Cardiac septum (tissue), 1 donor: ENCODE results near the gene GMEB1. TPM values are rescaled to one million over a fixed set of nuclear protein-coding genes. Genes with fewer than 3 reads are reported as not detected.
"Not testable (repeated sequence)": the region's sequence is repeated elsewhere in the genome, so short reads cannot be mapped to it uniquely, and the experiment has no call there.

ENCODE experiments used
- DNase-seq: peaks from one replicate; pipeline ENCODE4 v3.0.0-alpha.2; 2020; ENCODE audit warnings: low spot score
- intact Hi-C: fragments of 100-400 bp; cut with DNase I; formaldehyde crosslinking; loops from one replicate; pipeline ENCODE4 v1.14.0; 2022
- total RNA-seq: library from RNA; stranded (reverse); fragmentation: NEBNext Ultra II Directional; extraction: Animal tissue kit (Norgen Biotek cat#: 25700); gene quantifications from one replicate; pipeline ENCODE4 v1.2.1, GENCODE V29; 2021
- donor health status: DM: no; HTN: no; CAD: no.

The GMEB1 gene
- total RNA-seq, 1 donor from 2014 or later = 8.2 TPM

DNA sequence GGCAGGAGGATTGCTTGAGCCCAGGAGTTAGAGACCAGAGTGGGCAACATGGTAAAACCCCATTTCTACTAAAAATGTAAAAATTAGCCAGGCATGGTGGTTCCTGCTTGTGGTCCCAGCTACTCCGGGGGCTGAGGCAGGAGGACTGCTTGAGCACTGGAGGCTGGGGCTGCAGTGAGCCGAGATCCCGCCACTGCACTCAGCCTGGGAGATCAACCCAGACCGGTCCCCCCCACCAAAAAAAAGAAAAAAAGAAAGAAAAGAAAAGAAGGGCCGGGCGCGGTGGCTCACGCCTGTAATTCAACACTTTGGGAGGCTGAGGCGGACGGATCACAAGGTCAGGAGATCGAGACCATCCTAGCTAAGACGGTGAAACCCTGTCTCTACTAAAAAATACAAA is 1.8 kb upstream of the GMEB1 start:
- intact Hi-C loops = loop anchor here (5.0 kb wide), 1 partner anchor 85 kb away; no protein-coding TSS in a partner anchor
- no peak for DNase-seq

DNA sequence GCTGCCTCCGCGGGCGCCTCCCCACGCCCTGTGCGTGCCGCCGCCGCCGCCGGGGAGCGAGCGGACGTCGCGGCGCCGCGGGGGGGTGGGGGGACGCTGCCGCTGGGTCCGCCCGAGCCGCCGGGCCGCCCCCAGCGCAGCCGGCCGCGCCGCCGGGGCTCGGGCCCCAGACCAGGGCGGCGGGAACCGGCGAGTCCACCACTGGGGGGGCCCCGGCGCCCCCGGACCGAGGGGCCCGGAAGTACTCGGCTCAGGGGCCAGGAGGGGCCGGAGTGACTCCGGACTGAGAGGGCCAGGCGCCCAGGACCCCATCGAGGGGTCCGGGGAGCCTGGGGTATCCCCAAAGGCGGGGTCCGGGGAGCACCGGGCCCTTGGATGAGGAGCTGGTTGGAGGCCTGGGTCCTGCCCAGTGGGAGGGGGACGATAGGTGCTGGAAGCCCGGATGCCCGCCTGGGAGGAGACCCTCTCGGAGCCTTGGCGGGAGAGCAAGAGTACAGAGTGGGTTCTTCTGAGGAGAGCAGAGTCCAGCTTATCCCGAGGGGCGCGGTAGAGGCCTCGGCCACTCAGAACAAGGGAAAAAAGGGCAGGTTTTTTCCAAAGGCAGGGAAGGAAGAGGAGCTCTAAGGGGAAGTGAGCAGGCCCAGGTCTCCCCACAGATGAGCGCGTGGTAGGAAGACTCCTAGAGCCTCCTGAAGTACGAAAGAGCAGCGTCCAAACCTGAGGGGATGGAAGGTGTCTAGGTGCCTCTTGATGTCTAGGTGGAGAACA is 556 bp downstream of the GMEB1 start:
- intact Hi-C loops = loop anchor here (1.0 to 5.0 kb wide), 3 partner anchors 21 to 87 kb away; partner anchors contain the start of genes RNU11 and YTHDF2
- no peak for DNase-seq

DNA sequence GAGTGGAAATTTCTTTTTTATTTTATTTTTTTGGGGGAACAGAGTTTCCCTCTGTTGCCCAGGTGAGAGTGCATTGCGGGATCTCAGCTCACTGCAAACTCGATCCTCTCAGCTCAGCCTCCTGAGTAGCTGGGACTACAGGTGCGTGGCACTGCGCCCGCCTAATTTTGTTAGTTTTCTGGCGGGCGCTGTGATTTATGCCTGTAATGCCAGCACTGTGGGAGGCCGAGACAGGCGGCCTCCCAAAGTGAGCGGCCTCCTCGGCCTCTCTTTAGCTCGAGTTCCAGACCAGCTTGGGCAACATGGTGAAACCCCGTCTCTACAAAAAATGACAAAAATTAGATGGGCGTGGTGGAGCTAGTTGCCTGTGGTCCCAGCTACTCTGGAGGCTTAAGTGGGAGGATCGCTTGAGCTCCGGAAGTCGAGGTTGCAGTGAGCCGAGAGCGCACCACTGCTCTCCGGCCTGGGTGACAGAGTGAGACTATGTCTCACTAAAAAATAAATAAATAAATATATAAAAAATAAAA is 2.7 kb downstream of the GMEB1 start:
- DNase-seq = no peak
- intact Hi-C loops = no loop called here

DNA sequence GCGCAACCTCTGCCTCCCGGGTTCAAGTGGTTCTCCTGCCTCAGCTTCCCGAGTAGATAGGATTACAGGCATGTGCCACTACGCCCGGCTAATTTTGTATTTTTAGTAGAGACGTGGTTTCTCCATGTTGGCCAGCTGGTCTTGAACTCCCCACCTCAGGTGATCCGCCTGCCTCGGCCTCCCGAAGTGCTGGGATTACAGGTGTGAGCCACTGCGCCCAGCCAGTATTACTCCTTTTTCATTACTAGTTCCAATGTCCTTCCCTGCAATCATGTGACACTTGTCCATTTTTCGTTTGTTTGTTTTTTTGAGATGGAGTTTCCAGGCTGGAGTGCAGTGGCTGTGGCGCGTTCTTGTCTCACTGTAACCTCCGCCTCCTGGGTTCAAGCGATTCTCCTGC is 4.4 kb downstream of the GMEB1 start:
- intact Hi-C loops, DNase-seq: not testable (repeated sequence)

DNA sequence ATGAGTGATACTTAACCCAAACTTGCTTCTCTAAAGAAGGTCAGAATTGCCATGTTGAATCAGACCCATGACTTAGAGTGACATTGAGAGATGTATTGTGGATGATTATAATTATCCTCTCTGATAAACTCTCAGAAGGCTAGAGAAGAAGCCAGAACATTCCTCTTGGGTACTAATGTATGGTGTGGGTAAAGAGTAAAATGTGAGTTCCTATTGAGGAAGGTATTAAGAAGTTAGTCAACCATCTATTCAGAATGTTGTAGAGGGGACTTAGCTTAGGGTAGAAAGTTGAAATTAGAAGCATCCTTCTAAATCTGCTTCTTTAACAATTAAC is 7.3 kb downstream of the GMEB1 start:
- intact Hi-C loops = no loop called here
- no peak for DNase-seq

DNA sequence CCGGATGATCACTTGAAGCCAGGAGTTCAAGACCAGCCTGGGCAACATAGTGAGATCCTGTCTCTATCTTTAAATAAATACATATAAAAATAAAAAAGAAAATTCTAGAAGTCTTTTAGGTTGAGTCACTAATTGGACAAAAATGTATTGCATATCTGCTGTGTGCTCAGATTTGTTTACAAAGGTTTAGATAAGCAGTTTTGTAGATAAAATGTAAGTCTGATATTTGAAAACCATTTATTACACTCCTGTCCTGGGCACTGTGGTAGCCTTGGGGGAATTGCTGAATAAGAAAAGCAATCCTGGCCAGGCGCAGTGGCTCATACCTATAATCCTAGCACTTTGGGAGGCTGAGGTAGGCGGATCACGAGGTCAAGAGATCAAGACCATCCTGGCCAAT is 11.6 kb downstream of the GMEB1 start:
- intact Hi-C loops = no loop called here
- DNase-seq = no peak

DNA sequence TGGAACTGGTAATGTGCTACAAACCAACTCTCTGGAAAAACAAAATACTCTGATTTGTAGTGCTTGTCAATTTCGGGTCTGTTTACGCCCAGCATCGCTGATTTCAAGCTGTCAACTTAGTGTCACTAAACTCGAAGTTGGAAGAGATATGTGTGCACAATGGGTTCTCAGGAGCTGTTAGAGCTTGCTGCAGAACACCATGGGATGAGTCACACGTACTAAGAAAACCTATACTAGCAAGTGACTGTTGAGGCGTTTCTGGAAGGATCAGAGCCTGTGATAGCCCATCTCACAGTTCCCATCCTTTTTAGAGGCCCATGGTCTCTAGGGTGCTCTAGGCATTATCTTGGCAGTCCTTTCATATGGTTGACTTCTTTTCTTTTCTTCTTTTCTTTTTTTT is 14.3 kb downstream of the GMEB1 start:
- intact Hi-C loops = no loop called here
- DNase-seq = no peak

DNA sequence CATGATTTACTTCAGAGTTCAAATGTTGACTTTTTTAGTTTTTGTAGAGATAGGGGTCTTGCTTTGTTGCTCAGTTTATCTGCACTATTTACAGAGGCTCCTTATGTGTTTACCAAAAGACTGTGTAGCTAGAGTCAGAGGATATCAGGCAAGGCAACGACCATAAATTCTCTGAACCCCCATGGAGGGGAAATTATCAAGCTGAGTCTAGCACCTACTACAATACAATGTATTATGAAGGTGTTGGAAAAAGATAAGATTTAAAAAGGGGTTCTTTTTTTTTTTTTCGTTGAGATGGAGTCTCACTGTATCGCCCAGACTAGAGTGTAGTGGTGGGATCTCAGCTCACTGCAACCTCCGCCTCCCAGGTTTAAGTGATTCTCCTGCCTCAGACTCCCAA is 16.4 kb downstream of the GMEB1 start:
- DNase-seq = no peak
- intact Hi-C loops = no loop called here

DNA sequence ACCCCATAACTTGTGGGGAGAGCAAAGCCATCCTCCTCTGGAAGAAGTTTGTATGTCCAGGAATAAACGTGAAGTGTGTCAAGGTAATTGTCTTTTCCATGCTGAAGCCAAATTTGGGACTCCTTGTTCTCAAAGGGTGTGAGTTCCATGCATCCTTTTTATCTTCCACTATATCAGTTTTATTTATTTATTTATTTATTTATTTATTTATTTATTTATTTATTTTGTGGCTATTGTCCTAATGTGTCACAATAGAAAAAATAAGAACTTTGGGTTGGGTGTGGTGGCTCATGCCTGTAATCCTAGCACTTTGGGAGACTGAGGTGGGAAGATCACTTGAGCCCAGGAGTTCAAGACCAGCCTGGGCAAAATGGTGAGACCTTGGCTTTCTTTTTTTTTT is 23.0 kb downstream of the GMEB1 start:
- DNase-seq, intact Hi-C loops: not testable (repeated sequence)

DNA sequence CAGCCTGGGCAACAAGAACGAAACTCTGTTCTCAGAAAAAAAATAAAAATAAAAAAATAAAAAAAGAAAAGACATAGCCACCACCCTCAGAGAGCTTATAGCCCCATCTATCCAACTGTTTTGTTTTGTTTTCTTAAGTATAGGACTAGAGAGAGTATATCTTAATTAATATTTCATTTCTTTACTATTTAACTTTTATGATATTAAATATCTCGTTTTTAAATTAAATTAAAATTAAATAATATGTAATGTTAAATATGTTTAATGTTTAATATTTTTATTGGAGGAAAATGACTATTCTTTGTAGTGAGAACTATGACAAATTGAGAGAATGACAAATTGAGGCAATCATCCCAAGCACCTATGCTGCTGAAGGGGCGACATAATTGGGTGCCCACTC is 35.0 kb downstream of the GMEB1 start:
- DNase-seq = no peak
- intact Hi-C loops = no loop called here

DNA sequence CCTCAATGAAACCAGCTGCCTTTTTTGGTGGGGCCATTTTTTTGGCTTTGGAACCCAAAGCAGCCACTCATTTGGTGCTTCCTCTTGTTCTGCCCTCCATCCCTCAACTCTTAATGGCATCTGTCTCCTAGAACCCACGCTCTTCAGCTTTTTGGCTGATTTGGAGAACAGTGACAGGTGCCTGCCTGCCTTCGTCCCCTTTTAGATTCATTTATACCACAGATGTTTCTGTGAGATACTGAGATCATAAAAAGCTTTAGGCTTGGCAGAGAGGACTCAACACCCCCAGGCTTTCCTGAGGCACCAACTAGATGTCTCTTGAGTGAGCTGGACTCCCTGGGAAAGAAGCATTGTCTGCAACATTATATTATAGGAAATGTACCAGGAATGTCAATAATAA is 47.8 kb downstream of the GMEB1 start:
- DNase-seq = no peak
- intact Hi-C loops = no loop called here

DNA sequence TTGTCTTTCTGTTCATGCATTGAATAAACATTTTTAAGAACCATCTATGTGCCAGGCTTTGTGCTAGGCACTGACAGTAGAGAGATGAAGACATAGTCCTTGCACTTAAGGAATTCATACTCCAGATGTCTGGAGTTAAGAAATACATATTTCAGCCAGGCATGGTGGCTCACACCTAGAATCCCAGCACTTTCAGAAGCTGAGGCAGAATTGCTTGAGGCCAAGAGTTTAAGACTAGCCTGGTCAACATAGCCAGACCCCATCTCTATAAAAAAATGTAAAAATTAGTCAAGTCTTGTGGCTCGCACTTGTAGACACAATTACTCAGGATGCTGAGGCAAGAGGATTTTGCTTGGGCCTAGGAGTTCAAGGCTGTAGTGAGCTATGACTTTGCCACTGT is 49.6 kb downstream of the GMEB1 start:
- DNase-seq = no peak
- intact Hi-C loops = no loop called here

DNA sequence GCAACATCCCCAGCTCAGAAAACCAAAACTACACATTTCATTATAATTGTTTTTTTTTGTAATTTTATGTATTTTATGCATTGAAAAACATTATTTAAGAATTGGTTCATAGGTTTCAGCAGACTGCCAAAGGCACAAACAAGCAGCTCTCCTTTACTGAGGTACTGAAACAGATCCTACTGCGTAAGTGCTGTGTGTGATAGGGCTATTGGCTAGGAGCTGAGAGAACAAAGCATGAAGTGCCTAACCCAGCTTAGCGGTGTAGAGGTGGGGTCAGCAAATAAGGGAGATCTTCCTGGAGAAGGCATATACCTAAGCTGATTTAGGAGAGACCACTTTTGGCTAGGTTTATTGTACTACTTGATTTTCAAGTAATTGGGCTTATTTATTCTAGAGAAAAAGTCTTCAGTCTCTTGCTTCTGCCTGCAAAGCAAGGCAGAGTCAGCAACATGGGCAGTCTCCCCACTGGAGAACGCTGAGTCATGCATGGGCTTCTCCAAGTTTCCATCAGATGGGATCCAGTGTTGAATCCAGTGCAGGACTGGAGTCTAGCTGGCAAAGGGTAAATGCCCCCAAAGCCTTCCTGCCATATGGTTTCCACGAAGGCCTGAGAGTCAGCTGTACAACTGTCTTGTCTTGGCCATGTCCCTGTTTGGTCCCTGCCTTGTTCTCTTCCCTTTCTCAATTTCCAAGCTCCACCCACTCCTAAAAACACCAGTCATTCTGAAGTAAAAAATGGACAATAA is 50.2 kb downstream of the GMEB1 start:
- no peak for DNase-seq

DNA sequence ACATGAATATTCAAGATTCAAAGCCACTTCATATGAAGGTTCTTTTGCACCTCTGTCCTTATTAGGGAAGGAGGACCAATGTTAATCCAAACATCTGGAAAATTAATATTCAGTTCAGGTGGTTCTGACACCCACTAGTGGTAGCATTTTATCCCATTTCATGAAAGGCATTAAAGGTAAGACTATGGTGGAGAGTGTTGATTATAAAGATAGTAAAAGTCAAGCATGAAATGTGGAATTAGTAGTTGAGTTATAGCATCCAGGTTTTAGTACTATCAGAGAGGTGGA is 50.7 kb downstream of the GMEB1 start:
- intact Hi-C loops = no loop called here
- no peak for DNase-seq

More for the DNA sequence above, 50.2 kb downstream of the GMEB1 start:
- intact Hi-C loops = no loop called here

DNA sequence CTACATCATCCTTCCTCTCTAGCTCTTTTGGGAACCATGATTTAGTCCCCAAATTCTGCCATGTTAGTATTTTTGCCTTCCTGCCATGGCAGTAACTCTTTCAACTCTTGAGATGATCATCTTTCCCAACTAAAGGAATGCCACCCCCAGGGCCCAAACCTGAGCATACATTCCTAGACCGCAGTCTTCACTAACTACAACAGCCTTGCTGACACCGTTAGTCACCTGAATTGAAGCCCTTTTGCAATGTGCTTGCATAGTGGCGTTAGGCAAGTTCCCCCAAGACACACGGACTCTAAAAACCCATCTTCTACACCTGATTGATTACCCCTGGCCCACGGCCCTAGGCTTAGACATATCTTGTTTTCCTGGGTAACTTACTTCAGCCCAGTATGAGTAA is 51.8 kb downstream of the GMEB1 start:
- intact Hi-C loops = no loop called here

DNA sequence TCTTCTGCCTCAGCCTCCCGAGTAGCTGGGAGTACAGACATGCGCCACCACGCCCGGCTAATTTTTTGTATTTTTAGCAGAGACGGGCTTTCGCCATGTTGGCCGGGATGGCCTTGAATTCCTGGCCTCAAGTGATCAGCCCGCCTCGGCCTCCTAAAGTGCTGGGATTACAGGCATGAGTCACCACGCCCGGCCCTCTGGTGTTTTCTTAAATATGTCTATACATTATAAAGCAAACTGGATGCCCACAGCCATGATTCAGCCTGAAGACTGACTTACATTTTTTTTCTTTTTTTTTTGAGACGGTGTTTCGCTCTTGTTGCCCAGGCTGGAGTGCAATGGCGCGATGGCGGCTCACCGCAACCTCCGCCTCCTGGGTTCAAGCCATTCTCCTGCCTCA is 53.3 kb downstream of the GMEB1 start:
- DNase-seq, intact Hi-C loops: not testable (repeated sequence)

More for the DNA sequence above, 51.8 kb downstream of the GMEB1 start:
- no peak for DNase-seq

DNA sequence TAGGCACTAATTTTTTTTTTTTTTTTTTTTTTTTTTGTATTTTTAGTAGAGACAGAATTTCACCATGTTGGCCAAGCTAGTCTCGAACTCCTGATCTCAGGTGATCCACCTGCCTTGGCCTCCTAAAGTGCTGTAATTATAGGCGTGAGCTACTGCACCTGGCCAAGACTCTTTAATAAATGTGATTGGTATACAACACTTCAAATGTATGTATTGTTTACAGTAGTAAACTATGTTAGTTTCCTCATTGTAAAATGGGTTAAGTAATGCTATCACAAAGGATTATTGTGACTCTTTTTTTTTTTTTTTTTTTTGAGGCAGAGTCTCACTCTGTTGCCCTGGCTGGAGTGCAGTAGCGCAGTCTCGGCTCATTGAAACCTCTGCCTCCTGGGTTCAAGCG is 56.8 kb downstream of the GMEB1 start:
- intact Hi-C loops, DNase-seq: not testable (repeated sequence)

DNA sequence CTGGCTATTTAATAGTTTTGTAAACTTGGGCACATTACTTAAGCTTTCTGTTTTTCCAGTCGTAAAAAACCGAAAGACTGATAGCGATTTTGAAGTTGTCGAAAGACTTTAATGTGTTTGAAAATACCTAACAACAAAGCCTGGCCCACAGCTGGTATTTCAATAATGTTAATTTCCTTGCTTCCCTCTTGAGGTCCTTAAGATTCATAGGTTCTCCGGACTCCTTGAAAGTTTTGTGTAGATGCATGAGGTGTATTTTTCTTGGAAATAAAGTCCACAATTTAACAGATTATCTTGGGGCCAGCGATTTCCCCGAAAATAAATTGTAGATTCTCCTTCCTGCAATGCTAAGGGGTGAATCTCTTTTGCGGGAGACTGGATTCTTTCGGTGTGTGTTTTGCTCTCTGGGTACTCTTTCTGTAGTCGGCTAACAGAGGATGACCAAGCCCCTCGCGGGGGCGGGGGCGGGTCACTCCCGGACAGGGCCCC is 67.4 kb downstream of the GMEB1 start:
- intact Hi-C loops = loop anchor here (1.0 to 5.0 kb wide), 4 partner anchors 68 to 446 kb away; partner anchors contain the start of genes GMEB1, RCC1 and SRSF4
- DNase-seq = no peak

DNA sequence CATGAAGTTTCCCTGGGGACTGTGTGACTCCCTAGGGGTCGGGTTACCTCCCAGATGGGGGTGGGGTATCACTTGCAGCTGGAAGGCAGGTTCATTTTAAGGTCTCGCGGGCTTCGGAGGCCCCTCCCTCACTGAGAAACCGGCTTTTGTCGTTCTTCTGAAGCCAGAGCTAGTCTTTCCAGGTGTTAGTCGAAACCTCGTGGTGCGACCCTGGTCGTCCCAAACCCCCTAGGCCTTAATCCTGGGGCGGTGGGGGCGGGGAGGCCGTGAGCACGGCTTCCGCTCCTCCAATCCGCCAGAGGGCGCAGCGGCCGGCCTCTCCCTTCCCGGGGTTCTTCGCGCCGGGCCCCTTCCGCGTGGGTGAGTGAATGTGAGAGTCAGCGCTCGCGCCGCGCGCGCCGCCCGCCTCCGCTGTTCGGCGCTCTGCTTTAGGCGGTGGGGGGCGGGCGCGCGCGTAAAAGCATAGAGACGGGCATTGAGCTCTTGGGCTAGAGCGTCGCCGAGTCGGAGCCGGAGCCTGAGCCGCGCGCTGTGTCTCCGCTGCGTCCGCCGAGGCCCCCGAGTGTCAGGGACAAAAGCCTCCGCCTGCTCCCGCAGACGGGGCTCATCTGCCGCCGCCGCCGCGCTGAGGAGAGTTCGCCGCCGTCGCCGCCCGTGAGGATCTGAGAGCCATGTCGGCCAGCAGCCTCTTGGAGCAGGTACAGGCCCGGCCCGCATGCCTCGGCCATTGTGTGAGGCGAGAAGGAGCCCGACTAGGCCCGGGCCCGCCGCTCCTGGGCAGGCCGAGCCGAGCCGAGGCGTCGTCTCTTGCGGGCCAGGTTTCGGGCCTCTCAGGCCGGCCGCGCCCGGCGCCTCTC is 68.1 kb downstream of the GMEB1 start, which contains the start of gene YTHDF2:
Gene YTHDF2, plus strand, starts transcription at position 491 of the 857 bp plus-strand sequence. Its CDS starts 181 bp downstream, at position 672.
- intact Hi-C loops = loop anchor here (1.0 to 5.0 kb wide), 4 partner anchors 68 to 446 kb away; partner anchors contain the start of genes GMEB1, RCC1 and SRSF4
- peak; percentile 98 for DNase-seq
